DMS 273 treated with DMSO at 0.1 percent for 48 hours (cell line): ENCODE data around the gene TRPV2.
"Not testable (repeated sequence)": the region's sequence is repeated elsewhere in the genome, so short reads cannot be mapped to it uniquely, and the experiment has no call there.

ENCODE experiments used
- DNase-seq: peaks from one replicate; lab custom pipeline; 2025; lab: John Stamatoyannopoulos, UW

TRPV2 gene, protein sequence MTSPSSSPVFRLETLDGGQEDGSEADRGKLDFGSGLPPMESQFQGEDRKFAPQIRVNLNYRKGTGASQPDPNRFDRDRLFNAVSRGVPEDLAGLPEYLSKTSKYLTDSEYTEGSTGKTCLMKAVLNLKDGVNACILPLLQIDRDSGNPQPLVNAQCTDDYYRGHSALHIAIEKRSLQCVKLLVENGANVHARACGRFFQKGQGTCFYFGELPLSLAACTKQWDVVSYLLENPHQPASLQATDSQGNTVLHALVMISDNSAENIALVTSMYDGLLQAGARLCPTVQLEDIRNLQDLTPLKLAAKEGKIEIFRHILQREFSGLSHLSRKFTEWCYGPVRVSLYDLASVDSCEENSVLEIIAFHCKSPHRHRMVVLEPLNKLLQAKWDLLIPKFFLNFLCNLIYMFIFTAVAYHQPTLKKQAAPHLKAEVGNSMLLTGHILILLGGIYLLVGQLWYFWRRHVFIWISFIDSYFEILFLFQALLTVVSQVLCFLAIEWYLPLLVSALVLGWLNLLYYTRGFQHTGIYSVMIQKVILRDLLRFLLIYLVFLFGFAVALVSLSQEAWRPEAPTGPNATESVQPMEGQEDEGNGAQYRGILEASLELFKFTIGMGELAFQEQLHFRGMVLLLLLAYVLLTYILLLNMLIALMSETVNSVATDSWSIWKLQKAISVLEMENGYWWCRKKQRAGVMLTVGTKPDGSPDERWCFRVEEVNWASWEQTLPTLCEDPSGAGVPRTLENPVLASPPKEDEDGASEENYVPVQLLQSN

DNA sequence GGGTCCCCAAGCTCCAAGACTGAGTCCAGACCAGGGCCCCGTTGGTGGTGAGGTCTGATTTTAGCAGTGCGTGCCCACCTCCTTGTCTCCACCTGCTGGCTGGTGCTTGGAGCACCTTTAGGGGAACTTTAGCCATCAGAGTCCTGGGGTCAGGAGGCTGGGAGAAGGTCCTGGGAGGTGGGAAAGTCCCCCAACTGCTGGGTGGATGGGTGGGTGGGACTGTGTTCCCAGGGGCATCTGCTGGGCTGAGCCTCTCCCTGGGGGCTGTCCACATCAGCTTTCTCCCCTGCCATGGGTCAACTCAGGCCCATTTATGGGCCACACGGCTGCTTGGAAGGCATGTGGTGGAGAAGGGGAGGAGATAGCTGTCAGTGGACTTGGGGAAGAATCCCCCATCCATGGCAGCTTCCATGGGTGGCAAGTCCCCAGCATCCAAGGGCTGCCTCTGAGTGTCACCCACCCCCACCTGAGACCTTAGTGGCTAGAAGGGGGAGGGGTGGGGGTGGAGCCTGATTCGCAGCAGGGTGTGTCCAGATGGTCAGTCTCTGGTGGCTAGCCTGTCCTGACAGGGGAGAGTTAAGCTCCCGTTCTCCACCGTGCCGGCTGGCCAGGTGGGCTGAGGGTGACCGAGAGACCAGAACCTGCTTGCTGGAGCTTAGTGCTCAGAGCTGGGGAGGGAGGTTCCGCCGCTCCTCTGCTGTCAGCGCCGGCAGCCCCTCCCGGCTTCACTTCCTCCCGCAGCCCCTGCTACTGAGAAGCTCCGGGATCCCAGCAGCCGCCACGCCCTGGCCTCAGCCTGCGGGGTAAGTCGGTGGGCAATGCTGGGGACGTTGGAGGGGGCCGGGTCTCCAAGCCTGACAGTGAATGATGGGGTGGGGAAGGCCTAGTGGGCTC is at the start of gene TRPV2:
Gene TRPV2 (plus strand): TSS at position 541 of the 894 bp plus-strand sequence. CDS start 2,098 bp downstream, outside the sequence.
- DNase-seq: no peak

DNA sequence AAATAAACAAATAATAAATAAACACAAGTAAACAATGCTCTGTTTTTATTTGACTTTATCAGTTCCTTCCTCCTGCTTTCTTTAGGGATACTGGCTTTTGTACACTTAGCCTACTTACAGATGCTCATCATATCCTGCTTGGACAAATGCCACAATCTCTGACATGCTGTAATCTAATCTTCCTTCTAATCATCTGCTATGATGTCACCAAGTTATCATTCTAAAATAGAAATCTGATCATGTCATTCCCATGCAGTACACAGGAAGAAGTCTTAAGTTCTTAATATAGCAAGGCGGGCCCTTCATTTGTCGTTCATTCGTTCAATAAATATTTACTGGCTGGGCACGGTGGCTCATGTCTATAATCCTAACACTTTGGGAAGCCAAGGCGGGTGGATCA is 43.6 kb upstream of the TRPV2 start:
- no peak for DNase-seq

DNA sequence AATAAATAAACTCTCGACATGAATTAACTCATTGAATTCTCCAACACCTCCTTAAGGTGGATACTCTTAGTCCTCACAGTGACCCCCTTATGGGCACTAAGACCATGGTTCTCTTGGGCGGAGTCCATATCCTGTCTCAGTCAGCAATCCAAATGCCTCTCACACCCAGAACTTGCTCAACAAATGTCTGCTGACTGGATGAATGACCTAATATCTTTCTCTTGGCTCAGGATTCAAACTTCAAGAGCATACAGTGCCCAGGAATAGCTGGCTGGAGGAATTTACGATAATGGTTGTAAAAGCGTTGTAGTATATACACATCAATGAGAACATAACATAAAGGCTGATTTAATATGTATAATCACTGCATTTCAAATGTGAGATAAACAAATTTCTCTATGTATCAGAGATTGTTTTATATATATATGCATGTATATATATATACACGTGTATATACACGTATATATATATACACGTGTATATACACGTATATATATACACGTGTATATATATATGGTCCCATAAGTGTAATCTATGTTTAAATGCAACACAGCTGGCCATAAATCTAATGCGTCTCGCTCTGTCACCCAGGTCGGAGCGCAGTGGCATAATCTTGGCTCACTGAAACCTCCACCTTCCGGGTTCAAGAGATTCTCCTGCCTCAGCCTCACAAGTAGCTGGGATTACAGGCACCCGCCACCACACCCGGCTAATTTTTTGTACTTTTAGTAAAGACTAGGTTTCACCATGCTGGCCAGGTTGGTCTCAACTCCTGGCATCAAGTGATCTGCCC is 41.0 kb upstream of the TRPV2 start:
- no peak for DNase-seq

- DNase-seq: no peak
These were observed 37.4 kb upstream of the TRPV2 start for GRCh38 chr17:16377941-16378341.

DNA sequence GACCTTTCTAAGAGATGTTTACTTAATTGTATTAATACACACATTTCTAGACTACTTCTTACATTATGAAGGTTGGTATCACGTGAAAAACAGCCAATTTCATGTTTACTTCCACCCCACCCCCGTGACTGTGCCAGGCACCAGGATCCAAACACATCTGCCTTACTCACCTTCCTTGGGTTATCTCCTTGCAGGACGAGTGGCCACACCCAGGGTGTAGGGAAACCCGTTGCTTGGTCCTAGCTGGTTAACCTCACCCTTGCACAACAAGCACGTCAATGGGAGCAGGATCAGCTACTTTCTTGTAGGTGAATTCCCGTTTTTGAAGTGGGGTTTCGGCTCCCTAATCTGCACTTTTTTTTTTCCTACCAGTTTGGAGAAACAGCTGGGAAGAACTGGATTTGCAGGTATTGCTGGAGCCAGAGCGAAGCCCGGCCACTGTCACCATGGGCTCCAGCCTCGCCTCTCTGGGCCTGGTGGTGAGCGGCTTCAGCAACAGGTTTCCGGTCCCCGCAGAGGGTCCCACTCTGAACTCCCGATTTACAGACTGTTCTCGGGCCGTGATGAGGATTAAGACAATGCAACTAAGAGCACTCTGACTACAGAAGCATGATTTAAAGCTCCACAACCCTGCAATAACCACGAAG is 36.6 kb upstream of the TRPV2 start:
- DNase-seq: no peak

DNA sequence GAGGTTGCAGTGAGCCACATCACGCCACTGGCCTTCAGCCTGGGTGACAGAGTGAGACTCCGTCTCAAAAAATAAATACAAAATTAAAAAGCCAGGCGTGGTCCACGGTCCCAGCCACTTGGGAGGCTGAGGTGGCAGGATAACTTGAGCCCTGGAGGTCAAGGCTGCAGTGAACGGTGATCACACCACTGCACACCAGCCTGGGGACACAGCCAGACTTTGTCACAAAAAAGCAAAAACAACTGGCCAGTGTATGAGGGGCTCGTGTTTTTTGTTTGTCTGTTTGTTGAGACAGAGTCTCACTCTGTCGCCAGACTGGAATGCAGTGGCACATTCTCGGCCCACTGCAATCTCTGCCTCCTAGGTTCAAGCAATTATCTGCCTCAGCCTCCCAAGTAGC is 35.7 kb upstream of the TRPV2 start:
- no peak for DNase-seq

GRCh38 chr17:16380640-16381495 is 34.5 kb upstream of the TRPV2 start, which contains the start of gene UBB:
Gene UBB (plus strand): TSS chr17:16381091. CDS start chr17:16381908, 817 bp downstream.
- DNase-seq: peak; percentile 83

DNA sequence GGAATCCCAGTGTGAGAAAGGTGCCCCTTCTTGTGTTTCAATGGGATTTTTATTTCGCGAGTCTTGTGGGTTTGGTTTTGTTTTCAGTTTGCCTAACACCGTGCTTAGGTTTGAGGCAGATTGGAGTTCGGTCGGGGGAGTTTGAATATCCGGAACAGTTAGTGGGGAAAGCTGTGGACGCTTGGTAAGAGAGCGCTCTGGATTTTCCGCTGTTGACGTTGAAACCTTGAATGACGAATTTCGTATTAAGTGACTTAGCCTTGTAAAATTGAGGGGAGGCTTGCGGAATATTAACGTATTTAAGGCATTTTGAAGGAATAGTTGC is 33.9 kb upstream of the TRPV2 start:
- DNase-seq: no peak

DNA sequence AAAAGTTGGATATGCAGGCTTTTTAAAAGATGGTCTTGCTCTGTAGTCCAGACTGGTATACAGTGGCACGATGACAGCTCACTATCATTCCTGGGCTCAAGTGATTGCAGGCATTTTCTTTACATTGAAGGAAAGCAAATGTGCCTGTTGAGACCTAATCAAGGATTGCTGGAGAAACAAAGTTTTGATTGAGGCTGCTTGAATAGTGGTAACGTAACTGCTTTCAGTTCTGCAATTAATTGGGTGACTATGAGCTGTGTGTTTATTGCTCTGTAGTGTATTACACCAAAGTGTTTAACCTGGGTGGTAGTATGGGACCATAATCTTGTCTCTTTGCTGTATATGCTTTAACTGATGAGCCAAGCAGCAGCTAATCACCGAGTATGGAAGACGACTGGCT is 32.2 kb upstream of the TRPV2 start:
- no peak for DNase-seq

DNA sequence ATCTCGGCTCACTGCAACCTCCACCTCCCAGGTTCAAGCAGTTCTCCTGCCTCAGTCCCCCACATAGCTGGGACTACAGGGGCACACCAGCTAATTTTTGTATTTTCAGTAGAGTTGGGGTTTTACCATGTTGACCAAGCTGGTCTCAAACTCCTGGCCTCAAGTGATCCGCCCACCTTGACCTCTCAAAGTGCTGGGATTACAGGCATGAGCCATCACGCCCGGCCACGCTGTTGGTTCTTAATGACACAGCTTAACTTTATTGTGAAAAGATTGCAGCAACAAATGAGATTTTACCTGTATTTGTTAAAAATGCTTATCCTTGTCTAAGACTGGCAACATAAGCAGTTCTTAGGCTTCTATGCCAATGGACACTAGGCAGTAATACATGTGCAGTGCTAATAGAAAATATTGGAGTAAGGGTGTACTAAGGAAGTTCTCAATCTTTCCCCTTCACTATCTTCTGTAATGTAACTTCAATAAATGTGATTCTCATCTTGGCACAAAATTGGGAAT is 31.5 kb upstream of the TRPV2 start:
- DNase-seq: no peak

DNA sequence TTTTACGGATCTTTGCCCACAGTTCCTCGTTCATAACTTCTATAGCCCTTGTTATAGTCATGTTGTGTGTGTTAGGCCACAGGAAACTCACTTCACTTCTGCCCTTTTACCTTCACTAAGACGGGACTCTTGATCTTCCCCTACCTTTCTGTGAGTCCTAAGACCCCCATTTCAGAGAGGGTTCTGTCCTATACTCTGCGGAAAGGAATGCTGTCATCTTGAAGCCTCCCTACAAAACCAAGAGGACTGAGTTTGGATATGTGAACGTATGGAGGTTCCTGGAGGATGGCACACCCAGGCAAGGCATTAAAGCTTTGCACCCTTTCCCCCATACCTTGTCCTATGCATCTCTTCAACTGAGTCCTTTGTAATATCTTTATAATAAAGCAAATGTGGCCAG is 30.8 kb upstream of the TRPV2 start:
- DNase-seq: no peak

DNA sequence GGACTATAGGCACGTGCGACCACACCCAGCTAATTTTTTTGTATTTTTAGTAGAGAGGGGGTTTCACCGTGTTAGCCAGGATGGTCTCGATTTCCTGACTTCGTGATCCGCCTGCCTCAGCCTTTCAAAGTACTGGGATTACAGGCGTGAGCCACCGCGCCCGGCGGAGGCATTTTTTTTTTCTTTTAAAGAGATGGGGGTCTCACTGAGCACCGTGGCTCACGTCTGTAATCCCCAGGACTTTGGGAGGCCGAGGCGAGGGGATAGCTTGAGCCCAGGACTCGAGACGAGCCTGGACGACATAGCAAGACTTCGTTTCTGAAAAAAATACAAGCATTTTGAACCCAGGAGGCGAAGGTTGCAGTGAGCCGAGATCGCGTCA is 29.3 kb upstream of the TRPV2 start:
- not testable (repeated sequence) for DNase-seq

GRCh38 chr17:16391451-16391850 is 23.9 kb upstream of the TRPV2 start:
- DNase-seq: no peak

GRCh38 chr17:16392491-16392890 is 22.9 kb upstream of the TRPV2 start:
- DNase-seq: not testable (repeated sequence)

- not testable (repeated sequence) for DNase-seq
These were observed 19.5 kb upstream of the TRPV2 start for GRCh38 chr17:16395887-16396286.

DNA sequence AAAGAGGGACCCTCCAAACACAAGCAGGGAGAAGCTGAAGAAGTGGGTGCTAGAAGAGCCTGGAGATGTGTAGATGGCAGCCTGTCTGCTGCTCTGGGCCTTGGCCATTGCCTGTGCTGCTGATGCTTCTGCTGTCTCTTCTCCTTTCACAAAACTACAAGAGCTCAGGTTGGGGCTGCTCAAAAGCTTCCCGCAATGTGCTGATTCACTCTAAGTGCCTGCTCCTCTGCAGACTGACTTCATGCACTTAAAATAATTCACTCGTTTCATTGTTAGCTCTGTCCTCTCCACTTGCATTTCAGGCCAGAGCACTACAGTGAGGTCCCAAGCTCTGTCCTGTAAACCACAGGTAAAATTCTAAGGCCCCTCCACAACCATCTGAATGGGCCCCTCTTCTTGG is 18.7 kb upstream of the TRPV2 start:
- DNase-seq: not testable (repeated sequence)

GRCh38 chr17:16398270-16399267 is 16.8 kb upstream of the TRPV2 start:
- DNase-seq: no peak

- not testable (repeated sequence) for DNase-seq
These were observed 11.5 kb upstream of the TRPV2 start for GRCh38 chr17:16403847-16404246.
